Stimulated activated CD8-positive, alpha-beta memory T cell treated with anti-CD3 and anti-CD28 coated beads, Interleukin-15, amount 100 ng/mL, for 4 hours (primary cell): ENCODE data around the gene FNDC7.
"Not testable (repeated sequence)": the region's sequence is repeated elsewhere in the genome, so short reads cannot be mapped to it uniquely, and the experiment has no call there.

Experiments
- DNase-seq, 2 donors: peaks; one replicate each; pipeline ENCODE4 v3.0.0-alpha.2; 2020; ENCODE audit warnings: low read depth in 2 of 2

Gene FNDC7

GRCh38 chr1:108742253-108742652 lies 29.5 kb downstream of the FNDC7 start:
- DNase-seq, result no peak

DNA sequence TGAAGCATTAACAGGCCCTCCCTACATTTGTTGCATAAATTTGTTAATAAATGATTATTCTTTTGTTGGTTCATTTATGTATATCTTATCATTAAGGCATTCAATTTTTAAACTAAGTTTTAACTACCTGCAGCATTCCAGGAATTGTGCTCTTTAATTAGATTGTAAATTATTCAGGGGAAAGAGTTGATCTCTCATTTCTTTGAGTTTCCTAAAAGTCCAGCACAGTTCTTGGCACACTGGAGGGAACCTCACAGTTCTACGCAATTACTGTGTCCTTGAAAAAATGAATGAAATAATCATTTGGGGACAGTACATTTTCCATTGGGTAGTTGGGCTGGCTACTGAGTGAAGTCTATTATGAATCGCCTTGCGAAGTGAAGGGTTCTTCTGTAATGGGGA lies 33.3 kb downstream of the FNDC7 start:
- no peak for DNase-seq

DNA sequence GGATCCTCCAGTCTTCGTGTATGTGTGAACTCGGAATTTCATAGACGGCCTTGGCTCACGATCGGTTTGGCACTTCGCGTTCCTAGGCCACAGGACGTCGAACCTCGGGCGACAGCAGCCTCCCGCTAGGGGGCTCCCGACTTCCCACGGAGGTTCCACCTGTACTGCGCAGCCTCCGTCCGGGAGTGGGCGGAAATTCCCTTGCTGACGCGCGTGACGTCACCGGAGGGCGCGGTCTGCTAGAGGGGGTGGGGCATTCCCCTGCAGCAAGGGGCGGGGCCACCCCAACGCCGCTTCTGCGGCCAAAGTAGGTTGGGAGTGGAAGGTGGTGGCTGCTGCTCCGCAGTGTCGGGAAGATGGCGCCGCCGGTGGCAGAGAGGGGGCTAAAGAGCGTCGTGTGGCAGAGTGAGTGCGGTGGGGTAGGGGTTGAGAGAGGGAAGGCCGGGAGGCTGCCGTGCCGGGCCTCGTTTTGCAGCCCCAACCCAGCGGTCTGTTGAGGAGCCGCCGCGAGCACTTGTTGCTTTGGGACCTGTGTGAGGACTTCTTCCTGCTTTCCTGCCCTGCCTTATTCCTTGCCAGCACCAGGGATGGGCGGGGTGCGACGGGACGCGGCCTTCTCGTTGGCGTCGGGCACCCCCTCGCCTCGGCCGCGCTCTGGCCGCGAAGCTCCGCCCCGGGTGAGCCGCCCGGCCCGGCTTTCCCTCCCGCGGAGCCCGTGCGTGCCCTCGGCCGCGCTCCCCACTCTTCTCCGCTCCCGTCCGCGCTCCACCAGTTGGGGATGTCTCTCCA lies 33.9 kb downstream of the FNDC7 start, which contains the start of gene STXBP3:
STXBP3 (plus strand) TSS at position 293 of the 789 bp plus-strand sequence; CDS start at position 357, 64 bp downstream.
- DNase-seq, result peak; percentile 99 to 100

DNA sequence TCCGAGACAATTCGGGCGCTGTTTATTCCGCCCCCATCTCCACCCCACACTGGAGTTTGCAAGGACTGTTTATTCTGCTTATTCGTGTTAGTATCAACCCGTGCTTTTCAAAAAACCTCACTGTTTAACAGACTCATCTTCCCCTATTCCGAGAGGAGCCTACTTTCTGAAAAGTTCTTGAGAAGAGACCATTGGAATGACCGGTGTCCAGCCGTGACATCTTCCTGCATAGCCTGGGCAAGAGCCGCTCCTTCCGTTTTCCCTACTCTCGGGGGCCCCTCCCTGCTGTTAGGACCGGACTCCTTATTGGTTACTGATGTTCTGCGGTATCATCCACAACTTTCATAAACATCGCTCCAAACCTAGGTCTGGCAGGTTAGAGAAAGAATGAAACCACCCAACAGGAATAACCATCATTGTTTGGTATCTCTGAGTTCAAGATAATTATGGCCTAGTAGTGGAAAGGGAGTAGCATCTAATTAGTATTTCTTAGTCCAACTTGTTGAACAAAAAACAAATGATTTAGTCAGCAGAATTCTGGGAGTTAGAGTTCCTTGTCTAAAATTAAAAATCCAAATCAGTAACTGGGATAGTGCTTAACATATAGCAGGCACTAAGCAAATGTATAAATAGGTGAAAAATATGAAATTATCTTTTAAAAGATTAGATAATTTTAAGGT lies 34.6 kb downstream of the FNDC7 start:
- no peak for DNase-seq

DNA sequence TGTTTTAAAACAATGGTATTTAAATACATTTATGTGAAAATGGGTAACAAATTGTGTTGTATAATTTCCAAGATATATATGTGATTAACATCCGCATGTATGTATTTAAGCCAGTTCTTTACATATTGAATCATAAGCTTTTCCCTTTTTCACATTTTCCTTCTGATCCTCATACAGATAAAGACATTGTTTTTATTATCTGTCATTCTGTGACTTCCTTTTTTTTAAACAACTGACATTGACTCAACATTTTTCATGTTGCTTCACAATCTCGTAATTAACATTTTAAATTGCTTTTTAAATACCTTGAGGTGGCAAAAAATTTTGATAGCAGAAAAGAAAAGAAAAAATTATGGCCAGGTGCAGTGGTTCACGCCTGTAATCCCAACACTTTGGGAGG lies 35.2 kb downstream of the FNDC7 start:
- no peak for DNase-seq

DNA sequence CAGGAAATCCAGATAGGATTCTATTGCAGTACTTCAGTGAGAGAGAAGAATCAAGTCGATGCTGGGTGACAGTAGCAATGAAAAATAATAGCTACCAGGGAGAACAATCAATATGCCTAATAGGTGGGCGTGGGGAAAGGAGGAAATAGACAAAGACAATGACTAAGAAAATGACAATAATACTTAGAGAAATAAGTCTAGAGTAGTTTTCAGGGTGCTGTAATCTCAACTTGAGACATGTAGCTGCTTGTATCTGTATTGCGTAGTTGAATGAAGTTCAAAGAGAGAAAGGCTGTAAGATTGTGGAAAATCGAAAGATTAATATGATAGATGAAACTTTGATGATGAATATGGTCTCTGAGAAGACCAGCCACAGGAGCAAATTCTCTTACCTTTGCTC lies 36.4 kb downstream of the FNDC7 start:
- DNase-seq, result no peak

GRCh38 chr1:108750476-108751181 lies 37.9 kb downstream of the FNDC7 start:
- no peak for DNase-seq

- DNase-seq, result no peak
Measured at GRCh38 chr1:108753363-108753762, 40.7 kb downstream of the FNDC7 start.

GRCh38 chr1:108758796-108759195 lies 46.1 kb downstream of the FNDC7 start:
- DNase-seq, result no peak

DNA sequence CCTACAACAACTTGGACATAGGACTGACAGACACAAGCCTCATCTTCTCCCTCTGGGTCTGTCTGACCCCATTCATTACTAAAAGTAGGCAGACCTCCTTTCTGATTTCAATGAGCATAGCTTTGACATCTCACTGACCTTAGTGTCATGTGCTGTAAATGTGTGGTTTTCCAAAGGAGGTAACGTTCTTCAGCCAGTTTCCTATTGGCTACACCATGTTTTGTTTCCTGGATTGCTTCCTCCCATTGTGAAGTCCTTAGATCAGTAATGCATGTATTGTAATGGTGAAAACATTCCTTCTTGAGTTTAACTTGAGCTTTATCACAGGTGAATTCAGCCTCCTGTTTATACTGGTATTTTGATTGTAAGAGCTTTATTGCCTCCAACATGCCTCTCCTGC lies 54.4 kb downstream of the FNDC7 start:
- no peak for DNase-seq

DNA sequence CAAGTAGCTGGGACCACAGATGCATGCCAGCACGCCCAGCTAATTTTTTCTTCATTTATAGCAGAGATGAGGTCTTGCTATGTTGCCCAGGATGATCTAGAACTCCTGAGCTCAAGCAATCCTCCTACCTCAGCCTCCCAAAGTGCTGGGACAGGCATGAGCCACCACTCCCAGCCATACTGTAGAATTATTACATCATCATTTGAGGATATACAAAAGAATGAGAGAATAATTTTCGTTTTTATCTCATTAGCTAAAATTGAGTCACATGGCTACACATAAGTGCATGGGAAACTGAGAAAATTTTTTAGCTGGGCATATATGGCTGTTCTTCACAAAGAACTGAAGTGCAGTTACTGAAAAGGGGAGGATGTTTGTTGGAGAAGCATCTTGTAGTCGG lies 55.0 kb downstream of the FNDC7 start:
- DNase-seq, result no peak

DNA sequence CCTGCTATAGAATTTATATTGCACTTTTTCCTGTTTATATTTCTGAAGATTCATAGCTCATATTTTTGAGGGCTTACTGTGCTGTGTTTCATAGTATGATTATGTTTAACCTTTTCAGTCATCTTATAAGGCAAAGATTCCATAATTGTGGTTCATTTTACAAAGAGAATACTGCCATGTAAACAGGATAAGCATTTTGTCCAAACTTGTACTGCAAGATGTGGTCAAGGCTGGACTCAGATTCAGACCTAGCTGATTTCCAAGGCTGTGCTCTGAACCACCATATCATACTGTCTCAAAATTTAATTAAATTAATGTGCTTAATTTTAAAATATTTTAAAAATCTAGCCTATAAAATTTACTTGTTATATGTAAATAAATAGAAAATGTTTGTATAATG lies 65.1 kb downstream of the FNDC7 start:
- no peak for DNase-seq

- no peak for DNase-seq
Measured at GRCh38 chr1:108779455-108779854, 66.7 kb downstream of the FNDC7 start.

GRCh38 chr1:108780937-108781574 lies 68.3 kb downstream of the FNDC7 start:
- no peak for DNase-seq

GRCh38 chr1:108781575-108781944 lies 68.9 kb downstream of the FNDC7 start:
- DNase-seq, result not testable (repeated sequence)

DNA sequence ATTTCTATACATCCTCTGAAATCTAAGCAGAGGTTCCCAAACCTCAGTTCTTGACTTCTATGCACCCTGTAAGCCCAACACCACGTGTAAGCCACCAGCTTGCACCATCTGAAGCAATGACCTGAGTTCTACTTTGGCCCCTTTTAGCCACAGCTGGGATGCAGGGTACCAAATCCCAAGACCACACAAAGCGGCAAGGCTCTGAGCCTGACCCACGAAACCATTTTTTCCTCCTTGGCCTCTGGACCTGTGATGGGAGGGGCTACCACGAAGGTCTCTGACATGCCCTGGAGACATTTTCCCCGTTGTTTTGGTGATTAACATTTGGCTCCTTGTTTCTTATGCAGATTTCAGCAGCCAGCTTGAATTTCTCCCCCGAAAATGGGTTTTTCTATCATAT lies 72.6 kb downstream of the FNDC7 start:
- no peak for DNase-seq

- DNase-seq, result no peak
Measured at GRCh38 chr1:108785880-108786279, 73.2 kb downstream of the FNDC7 start.

DNA sequence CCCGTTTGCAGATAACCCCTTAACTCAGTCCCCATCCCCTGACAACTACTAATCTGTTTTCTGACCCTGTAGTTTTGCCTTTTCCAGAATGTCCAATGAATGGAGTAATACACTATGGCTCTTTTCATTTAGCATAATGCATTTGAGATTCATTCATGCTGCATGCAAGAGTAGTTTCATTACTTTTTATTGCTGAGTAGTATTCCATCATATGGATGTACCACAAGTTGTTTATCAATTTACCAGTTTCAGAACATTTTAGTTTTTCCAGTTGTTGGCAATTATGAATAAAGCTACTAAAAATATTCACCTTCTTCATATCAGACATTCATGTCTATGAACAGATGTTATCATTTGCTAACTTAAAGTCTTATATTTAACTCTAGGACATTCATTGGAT lies 79.1 kb downstream of the FNDC7 start:
- DNase-seq, result no peak
